Ishikawa (cell line): Measurements from ENCODE around the gene TXNRD1.

Experiments
- CEBPB ChIP-seq: IDR thresholded peaks from 2 replicates; pipeline ENCODE4 v1.6.1; 2012
- CREB1 ChIP-seq: IDR thresholded peaks from 2 replicates; pipeline ENCODE4 v1.6.1; 2012; ENCODE audit warnings: low read depth
- EGR1 ChIP-seq: IDR thresholded peaks from 2 replicates; pipeline ENCODE4 v1.6.1; 2012
- EP300 ChIP-seq: IDR thresholded peaks from 2 replicates; pipeline ENCODE4 v1.6.1; 2012; ENCODE audit warnings: borderline replicate concordance
- FOXM1 ChIP-seq: IDR thresholded peaks from 2 replicates; pipeline ENCODE4 v1.6.1; 2012; ENCODE audit warnings: low read depth, borderline replicate concordance
- MAX ChIP-seq: IDR thresholded peaks from 2 replicates; pipeline ENCODE4 v1.6.1; 2012
- NFIC ChIP-seq: IDR thresholded peaks from 2 replicates; pipeline ENCODE4 v1.6.1; 2012
- RAD21 ChIP-seq: IDR thresholded peaks from 2 replicates; pipeline ENCODE4 v1.6.1; 2012; ENCODE audit warnings: low read depth
- TAF1 ChIP-seq: IDR thresholded peaks from 2 replicates; pipeline ENCODE4 v1.6.1; 2012; ENCODE audit warnings: low read depth, mild to moderate bottlenecking
- TCF12 ChIP-seq: IDR thresholded peaks from 2 replicates; pipeline ENCODE4 v1.6.1; 2012; ENCODE audit warnings: low read depth
- TEAD4 ChIP-seq: IDR thresholded peaks from 2 replicates; pipeline ENCODE4 v1.6.1; 2012
- USF1 ChIP-seq: IDR thresholded peaks from 2 replicates; pipeline ENCODE4 v1.6.1; 2012
- YY1 ChIP-seq: IDR thresholded peaks from 2 replicates; pipeline ENCODE4 v1.6.1; 2012; ENCODE audit warnings: low read depth
- ZBTB7A ChIP-seq: IDR thresholded peaks from 2 replicates; pipeline ENCODE4 v1.6.1; 2012; ENCODE audit warnings: low read depth
- TF ChIP-seq, protein P1 (sequence below): IDR thresholded peaks from 2 replicates; pipeline ENCODE4 v1.6.1; 2012; ENCODE audit warnings: low read depth, mild to moderate bottlenecking

Gene TXNRD1

GRCh38 chr12:104219361-104219892 lies 3.8 kb downstream of the TXNRD1 start:
- TF ChIP-seq FOXM1 (peak; percentile 45; the same call in 1 of the 2 replicates), TCF12 (peak; percentile 22; the same call in 1 of the 2 replicates), TEAD4 (peak; percentile 47), CREB1 (no peak; the same call in 1 of the 2 replicates), USF1 (no peak), YY1 (no peak), TAF1 (no peak), RAD21 (no peak), CEBPB (no peak), EGR1 (no peak), EP300 (peak; percentile 30; the same call in 1 of the 2 replicates), MAX (peak; percentile 41; the same call in 1 of the 2 replicates), ZBTB7A (no peak), NFIC (peak; percentile 69)
- TF ChIP-seq, protein P1, sequence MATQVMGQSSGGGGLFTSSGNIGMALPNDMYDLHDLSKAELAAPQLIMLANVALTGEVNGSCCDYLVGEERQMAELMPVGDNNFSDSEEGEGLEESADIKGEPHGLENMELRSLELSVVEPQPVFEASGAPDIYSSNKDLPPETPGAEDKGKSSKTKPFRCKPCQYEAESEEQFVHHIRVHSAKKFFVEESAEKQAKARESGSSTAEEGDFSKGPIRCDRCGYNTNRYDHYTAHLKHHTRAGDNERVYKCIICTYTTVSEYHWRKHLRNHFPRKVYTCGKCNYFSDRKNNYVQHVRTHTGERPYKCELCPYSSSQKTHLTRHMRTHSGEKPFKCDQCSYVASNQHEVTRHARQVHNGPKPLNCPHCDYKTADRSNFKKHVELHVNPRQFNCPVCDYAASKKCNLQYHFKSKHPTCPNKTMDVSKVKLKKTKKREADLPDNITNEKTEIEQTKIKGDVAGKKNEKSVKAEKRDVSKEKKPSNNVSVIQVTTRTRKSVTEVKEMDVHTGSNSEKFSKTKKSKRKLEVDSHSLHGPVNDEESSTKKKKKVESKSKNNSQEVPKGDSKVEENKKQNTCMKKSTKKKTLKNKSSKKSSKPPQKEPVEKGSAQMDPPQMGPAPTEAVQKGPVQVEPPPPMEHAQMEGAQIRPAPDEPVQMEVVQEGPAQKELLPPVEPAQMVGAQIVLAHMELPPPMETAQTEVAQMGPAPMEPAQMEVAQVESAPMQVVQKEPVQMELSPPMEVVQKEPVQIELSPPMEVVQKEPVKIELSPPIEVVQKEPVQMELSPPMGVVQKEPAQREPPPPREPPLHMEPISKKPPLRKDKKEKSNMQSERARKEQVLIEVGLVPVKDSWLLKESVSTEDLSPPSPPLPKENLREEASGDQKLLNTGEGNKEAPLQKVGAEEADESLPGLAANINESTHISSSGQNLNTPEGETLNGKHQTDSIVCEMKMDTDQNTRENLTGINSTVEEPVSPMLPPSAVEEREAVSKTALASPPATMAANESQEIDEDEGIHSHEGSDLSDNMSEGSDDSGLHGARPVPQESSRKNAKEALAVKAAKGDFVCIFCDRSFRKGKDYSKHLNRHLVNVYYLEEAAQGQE = no peak

GRCh38 chr12:104219908-104220404 lies 4.4 kb downstream of the TXNRD1 start:
- TF ChIP-seq RAD21 = peak; percentile 18; the same call in 1 of the 2 replicates
- TF ChIP-seq, protein P1 = no peak
- peak; percentile 61; the same call in 1 of the 2 replicates for TF ChIP-seq TEAD4
- TF ChIP-seq MAX = peak; percentile 42
- TF ChIP-seq EP300 = peak; percentile 81
- TF ChIP-seq CEBPB = peak; percentile 32
- peak; percentile 79 for TF ChIP-seq NFIC
- no peak for TF ChIP-seq ZBTB7A
- TF ChIP-seq TAF1 = no peak
- TF ChIP-seq CREB1 = no peak
- no peak for TF ChIP-seq YY1
- TF ChIP-seq TCF12 = peak; percentile 72
- TF ChIP-seq USF1 = no peak

DNA sequence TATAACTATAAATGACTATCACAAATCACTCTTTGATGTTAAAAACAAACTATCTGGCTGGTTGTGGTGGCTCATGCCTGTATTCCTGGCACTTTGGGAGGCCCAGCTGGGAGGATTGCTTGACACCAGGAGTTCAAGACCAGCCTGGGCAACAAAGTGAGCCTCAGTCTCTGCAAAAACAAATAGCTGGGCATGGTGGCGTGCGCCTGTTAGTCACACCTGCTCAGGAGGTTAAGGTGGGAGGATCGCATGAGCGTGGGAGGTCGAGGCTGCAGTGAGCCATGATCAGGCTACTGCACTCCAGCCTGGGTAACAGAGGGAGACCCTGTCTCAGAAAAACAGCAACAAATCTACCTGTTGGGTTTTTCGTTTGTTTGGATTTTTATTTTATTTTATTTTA lies 5.4 kb downstream of the TXNRD1 start:
- TF ChIP-seq, protein P1 = no peak
- TF ChIP-seq MAX (no peak), CREB1 (no peak)

GRCh38 chr12:104222976-104223375 lies 7.4 kb downstream of the TXNRD1 start:
- TF ChIP-seq USF1 (no peak), EP300 (no peak), YY1 (no peak), TCF12 (no peak), TAF1 (no peak), CEBPB (no peak), MAX (no peak), TEAD4 (no peak), ZBTB7A (no peak), NFIC (no peak), RAD21 (no peak), CREB1 (no peak), FOXM1 (no peak), EGR1 (no peak)
- TF ChIP-seq, protein P1 = no peak
